AG04449 (cell line): ENCODE measurements around the gene MRPS12.

Source experiments
- CTCF ChIA-PET: fragments of 350-600 bp; formaldehyde crosslinking; extraction: SDS; loops from one replicate; lab custom pipeline; 2021; ENCODE audit warnings: antibody characterized with exemption; lab: Yijun Ruan, JAX
- POLR2A ChIA-PET: fragments of 400-600, 350-600 bp; formaldehyde crosslinking; extraction: SDS; loops from one replicate; lab custom pipeline; 2020; ENCODE audit warnings: antibody characterized with exemption, inconsistent platforms; lab: Yijun Ruan, JAX
- DNase-seq: peaks from one replicate; pipeline ENCODE4 v3.0.0-alpha.2; 2010; ENCODE audit warnings: low read depth, low spot score
- H3K4me3 ChIP-seq: 2 replicates; pipeline ENCODE4 v1.5.1; 2011; ENCODE audit warnings: low read depth, mild to moderate bottlenecking, control low read depth, low read length
- TF ChIP-seq, protein P1 (sequence below): IDR thresholded peaks from one replicate; pipeline ENCODE4 v1.5.1; 2011; ENCODE audit warnings: mild to moderate bottlenecking, moderate library complexity, low read length, control low read depth, inconsistent platforms; ENCODE audit not compliant: insufficient read depth; ENCODE audit errors: missing control alignments

MRPS12 gene

DNA sequence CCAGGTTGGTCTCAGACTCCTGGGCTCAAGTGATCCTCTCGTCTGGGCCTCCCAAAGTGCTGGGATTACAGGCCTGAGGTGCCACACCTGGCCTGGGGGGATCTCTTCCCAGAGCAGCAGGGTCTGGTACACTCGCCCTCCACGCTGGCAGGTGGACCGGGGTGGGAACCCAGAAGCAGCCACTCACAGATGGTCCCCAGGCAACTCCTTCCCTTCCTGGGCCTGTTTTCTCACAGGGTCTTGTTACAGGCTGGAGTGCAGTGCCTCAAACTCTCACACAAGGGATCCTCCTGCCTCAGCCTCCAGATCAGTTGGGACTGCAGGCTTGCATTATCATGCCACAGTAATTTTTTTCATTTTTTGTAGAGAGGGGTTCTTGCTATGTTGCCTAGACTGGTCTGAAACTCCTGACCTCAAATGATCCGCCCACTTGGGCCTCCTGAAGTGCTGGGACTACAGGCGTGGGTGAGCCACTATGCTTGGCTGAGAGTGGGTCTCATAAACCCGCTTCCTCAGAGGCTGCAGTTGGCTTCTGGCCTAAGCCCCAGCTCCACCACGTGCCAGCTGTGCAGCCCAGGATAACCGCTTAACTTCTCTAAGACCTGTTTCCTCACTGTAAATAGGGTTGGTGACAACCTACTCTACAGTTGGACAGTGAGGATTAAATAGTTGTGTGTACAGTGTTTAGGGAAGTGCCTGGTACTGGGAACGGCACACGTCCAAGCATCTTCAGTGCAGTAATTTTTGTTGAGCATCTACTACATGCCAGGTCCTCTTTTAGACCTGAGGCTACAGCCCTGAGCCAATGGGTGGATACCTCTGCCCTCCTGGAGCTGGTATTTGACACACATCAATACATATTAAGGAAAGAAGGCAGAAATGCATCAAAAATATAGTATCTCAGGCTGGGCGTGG lies 17.9 kb upstream of the MRPS12 start:
- TF ChIP-seq, protein P1, sequence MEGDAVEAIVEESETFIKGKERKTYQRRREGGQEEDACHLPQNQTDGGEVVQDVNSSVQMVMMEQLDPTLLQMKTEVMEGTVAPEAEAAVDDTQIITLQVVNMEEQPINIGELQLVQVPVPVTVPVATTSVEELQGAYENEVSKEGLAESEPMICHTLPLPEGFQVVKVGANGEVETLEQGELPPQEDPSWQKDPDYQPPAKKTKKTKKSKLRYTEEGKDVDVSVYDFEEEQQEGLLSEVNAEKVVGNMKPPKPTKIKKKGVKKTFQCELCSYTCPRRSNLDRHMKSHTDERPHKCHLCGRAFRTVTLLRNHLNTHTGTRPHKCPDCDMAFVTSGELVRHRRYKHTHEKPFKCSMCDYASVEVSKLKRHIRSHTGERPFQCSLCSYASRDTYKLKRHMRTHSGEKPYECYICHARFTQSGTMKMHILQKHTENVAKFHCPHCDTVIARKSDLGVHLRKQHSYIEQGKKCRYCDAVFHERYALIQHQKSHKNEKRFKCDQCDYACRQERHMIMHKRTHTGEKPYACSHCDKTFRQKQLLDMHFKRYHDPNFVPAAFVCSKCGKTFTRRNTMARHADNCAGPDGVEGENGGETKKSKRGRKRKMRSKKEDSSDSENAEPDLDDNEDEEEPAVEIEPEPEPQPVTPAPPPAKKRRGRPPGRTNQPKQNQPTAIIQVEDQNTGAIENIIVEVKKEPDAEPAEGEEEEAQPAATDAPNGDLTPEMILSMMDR, result no peak
- POLR2A ChIA-PET, result no interaction called here
- DNase-seq, result no peak
- no peak overlapping the region for H3K4me3 ChIP-seq
- CTCF ChIA-PET, result interaction anchor here (9.5 kb wide), 1 partner anchor 16 kb away, joined by 90 read pairs; the partner anchor contains the start of genes MRPS12 and SARS2

DNA sequence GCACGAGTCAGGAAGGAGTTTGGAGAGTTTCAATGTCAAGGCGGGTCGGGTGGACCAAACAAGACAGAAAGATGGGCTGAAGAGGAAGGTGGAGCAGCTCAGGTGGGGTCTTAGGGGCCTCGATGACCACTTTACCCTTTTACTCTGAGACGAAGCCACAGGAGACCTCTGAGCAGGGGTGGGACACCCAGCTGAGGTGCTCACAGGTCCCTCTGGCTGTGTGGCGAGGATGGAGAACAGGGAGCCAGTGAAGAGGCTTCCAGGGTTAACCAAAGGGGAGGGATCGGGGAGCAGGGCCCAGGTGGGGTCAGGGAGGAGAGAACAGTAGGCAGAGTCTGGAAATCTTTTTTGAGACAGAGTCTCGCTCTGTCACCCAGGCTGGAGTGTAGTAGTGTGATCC lies 16.8 kb upstream of the MRPS12 start:
- ChIA-PET CTCF (interaction anchor here (9.5 kb wide), 1 partner anchor 14 kb away, joined by 90 read pairs; the partner anchor contains the start of genes MRPS12 and SARS2), POLR2A (no interaction called here)
- no peak overlapping the region for H3K4me3 ChIP-seq
- no peak for DNase-seq
- TF ChIP-seq, protein P1, result no peak

DNA sequence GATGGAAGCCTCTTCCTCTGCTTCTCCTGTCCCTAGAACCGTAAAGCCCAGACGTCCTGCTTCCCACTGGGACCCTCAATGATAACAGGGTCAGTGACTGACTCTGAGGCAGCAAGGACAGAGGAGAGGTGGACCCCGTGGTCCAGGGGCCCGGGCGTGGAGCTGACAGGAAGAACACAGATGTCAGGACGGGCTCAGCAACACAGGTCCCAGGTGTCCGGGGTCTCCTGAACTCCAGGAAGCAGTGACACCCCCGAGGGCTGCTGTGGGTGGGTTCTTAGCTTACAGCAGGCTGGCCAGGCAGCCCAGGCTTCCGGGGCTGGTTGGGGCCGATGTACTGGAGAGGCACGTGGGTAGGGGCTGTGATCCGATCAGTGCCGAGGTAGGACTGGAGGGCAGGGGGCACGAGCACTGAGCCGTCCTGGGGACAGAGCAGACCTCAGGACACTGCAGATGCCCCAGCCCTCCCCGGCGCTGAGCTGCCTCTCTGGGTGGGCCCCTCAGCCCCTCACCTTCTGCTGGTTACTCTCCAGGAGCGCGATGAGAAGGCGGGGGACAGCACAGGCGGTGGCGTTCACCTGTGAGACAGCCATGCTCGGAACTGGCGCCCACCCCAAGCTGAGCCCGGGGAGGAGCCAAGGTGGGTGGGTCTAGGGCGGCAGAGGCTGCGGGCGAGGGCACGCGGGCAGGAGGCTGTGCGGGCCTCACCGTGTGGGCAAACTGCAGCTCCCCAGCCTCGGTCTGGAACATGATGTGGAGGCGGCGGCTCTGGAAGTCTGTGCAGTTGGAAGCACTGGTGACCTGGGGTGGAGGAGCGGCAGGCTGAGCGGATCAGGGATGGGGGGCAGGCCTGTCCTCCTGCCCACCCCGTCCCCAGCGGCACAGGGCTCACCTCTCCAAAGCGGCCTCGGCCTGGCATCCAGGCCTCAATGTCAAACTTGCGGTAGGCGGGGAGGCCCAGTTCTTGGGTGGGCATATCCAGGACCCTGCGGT lies 15.1 kb upstream of the MRPS12 start:
- no peak overlapping the region for H3K4me3 ChIP-seq
- ChIA-PET POLR2A (no interaction called here), CTCF (interaction anchor here (0.8 to 9.5 kb wide), 3 partner anchors 8 to 281 kb away, joined by 3 to 90 read pairs (median 3); partner anchors contain the start of genes MRPS12 and SARS2)
- TF ChIP-seq, protein P1, result no peak
- DNase-seq, result no peak

DNA sequence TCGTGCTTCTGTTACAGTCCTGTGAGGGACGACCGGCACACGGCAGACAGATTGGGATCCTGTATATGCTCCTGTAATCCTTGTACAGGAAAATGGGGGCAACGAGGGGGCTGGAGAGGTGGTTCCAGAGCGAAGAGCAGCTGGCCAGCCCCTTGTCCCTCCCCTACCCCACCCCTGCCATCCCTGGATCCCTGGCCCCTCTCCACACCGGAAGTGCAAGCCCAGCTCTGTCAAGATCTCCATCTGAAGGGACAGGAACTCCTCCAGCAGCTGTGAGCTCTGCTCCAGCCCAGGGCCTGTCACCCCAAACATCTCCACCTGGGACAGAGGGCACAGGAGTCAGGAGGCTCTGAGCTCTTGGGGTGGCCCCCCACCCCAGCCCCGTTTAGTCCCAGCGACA lies 13.2 kb upstream of the MRPS12 start:
- TF ChIP-seq, protein P1, result no peak
- POLR2A ChIA-PET, result no interaction called here
- CTCF ChIA-PET, result interaction anchor here (0.8 to 9.5 kb wide), 3 partner anchors 11 to 514 kb away, joined by 3 to 90 read pairs (median 4); partner anchors contain the start of genes FAM98C, MRPS12 and SARS2
- DNase-seq, result no peak
- H3K4me3 ChIP-seq, result no peak overlapping the region

DNA sequence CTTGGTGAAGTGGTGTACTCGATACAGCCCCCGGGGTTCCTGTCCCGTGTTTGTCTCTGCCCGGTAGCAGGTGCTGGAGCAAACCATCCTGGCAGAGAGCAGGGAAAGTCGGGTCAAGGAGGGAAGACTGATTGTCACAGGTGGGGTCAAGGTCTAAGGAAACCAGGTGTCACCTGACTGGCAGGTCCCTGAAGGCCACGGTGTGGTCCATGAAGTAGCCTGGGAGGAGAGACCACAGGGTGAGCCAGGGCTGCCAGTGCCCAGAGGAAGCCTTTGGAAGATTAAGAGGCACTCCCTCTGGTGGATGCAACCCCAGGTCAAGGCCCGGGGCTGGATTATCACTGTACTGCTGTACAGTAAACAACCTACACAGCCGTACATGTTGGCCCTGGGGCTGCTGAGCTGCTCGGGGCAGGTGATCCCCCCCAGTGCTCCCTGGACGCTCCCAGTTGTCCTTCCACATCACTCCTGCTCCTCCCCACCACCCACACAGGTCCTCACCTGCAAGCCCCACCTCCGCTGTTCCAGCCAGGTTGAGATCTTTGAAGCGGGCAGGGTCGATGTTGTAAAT lies 12.7 kb upstream of the MRPS12 start:
- no peak for DNase-seq
- H3K4me3 ChIP-seq, result no peak overlapping the region
- CTCF ChIA-PET, result interaction anchor here (1.7 to 9.5 kb wide), 2 partner anchors 10 to 515 kb away, joined by 4 to 90 read pairs; partner anchors contain the start of genes FAM98C, MRPS12 and SARS2
- TF ChIP-seq, protein P1, result no peak
- POLR2A ChIA-PET, result no interaction called here
